HS-5 (cell line): Measurements from ENCODE around the gene KIAA2012.
"Not testable (repeated sequence)": the region's sequence is repeated elsewhere in the genome, so short reads cannot be mapped to it uniquely, and the experiment has no call there.

Experiments
- DNase-seq: peaks from one replicate; pipeline ENCODE4 v3.0.0-alpha.2; 2012; ENCODE audit warnings: low read depth

KIAA2012 gene

DNA sequence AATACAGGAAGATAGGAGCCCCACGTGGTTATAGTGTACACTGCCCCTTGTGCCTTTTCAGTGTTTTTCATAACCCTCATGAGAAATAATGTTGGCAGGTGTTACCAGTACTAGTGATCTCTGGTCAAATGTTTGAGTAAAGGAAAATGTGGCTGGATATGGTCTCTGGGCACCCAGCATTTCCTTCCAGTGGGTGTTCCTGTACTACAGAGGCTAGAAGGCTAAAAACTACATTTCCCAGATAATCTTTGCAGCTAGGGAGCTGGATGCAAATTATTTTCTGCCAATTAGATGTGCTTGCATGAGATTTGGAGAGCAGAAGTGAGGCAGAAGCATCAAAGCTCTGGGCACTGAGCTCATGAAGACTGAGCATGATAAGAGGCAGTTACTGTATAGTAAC, 45.1 kb downstream of the KIAA2012 start:
- no peak for DNase-seq

DNA sequence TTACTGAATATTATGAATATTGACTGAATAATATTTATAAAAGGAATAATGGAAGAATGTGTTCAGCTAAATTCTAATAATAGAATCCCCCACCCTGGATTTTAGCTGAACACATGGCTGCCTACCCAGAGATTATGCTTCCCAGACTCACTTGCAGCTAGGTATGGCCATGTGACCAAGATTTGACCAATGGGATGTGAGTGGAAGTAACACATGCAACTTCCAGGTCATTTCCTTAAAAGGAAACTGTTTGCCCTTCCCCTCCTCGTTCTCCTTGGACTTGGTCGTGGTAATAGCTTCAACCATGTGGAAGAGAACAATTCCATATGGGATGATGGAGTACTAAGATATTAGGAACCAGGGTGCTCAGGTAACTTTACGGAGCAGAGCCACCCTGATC, 47.8 kb downstream of the KIAA2012 start:
- DNase-seq = no peak

DNA sequence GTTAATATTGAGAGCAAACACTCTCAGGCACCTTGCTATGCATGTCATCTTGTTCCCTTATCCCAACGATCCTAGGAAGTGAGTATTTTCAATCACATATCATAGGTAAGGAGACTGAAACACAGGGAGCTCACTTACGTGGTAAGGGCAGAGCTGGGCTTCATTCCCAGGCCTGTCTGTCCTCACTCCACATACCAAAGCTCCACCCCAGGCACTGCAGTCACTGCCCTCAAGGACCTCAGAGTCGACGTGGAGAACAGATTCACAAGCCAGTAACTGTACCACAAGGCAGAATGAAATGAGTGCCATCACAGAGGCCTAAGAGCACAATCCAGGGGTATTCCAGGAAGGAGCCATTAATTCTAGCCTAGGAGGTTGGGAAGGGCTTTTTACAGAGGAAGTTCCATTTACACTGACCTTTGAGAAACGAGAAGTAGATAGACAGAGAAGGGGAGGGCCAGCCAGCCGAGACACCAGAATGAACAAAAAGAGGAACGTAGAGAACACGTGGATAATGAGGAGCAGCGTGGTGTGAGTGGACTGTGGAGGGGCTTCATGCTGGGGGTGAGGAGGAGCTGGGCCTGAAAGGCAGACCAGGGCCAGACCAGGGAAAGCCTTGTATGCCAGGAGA, 48.6 kb downstream of the KIAA2012 start:
- DNase-seq = no peak

DNA sequence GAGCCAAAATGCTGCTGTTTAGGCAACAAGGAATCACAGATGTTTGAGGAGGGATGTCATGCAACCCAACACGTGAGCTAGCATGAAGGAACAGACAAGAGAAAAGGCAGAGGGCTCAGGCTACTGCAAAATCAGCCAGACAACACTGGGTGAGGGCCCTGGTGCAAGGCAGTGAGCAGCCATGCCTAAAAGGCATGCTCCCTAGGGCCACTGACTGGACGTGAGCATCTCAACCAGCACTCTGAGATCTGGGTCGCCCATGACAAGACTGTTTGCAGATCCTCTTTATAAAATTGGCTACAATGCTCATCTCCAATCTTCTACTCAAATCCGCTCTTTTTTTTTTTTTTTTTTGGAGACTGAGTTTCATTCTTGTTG, 49.1 kb downstream of the KIAA2012 start:
- DNase-seq = no peak

DNA sequence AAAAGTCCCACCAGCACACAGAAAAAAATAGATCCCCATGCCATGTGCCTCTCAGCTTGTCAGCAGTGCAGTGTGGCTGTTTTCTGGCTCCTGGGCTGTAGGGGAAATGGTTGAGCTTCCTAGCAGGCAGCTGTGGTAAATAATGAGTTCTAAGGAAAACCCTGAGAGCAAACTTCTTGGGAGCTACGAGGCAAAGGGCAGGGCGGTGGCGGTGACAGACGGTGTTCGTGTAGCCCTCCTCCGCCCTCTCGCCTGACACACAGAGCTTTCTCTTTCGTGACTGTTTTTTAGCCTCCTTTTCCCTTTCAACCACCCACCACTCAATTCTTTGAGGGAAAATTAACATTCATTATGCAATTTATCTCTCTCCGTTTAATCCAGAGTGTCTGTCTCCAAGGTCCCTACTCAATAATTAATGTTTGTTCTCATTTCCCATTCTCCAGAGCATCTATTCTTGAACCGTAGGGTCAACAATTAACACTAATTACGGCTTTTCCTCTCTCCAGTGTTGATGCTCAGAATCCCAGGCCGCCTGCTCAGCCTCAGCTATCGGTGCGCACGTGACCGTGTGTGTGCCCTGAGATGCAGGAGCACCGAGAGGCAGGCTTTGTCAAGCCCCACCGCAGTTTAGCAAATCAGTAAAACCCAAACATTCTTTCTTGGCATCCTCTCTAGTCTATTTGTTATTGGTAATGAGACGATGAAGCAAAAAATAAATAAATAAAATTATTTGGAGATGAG, 50.1 kb downstream of the KIAA2012 start:
- DNase-seq = no peak

GRCh38 chr2:202124286-202124685, 51.2 kb downstream of the KIAA2012 start:
- no peak for DNase-seq

DNA sequence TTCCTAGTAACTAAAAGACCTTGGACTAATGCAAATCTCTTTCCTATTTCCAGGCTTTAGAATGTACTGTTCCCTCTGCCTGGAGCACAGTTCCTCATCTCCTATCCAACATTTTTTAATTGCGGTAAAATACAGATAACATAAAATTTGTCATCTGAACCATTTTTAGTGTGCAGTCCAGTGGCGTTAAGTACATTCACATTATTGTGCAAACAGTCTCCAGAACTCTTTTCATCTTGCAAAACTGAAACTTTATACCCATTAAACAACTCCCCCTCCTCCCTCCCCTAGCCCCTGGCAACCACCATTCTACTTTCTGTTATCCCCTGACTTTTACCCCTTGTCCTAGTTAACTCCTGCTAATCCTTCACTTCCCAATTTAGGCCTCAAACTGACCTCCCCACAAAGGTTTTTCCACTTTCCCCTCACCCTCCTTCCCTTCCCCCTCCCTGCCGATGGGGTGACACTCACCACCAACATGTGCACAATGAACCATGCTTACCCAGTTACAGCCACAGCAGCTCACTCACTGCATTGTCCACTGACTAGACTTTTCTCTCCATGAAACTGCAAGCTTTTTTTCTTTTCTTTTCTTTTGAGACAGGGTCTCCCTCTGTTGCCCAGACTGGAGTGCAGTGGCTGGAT, 54.8 kb downstream of the KIAA2012 start:
- no peak for DNase-seq

DNA sequence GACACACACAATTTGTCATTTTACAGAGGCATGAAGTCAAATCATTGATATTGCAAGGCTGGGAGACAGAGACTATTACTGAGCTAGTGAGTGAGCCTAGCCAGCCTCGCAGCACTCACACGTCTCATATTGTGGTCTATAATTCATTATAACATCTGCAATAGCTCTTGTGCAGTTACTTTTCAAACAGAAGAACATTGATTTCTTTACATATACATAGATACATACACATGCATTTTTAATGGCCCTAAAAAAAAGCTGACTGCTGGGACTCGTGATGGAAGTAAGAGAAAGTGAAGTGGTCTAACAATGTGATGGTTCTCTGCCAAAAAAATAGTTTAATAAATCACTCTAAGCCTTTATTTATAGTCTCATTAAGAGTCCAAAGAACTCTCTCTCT, 56.8 kb downstream of the KIAA2012 start:
- DNase-seq = no peak

GRCh38 chr2:202133200-202133908, 60.3 kb downstream of the KIAA2012 start:
- DNase-seq = no peak

GRCh38 chr2:202133909-202134265, 60.8 kb downstream of the KIAA2012 start:
- DNase-seq = no peak

DNA sequence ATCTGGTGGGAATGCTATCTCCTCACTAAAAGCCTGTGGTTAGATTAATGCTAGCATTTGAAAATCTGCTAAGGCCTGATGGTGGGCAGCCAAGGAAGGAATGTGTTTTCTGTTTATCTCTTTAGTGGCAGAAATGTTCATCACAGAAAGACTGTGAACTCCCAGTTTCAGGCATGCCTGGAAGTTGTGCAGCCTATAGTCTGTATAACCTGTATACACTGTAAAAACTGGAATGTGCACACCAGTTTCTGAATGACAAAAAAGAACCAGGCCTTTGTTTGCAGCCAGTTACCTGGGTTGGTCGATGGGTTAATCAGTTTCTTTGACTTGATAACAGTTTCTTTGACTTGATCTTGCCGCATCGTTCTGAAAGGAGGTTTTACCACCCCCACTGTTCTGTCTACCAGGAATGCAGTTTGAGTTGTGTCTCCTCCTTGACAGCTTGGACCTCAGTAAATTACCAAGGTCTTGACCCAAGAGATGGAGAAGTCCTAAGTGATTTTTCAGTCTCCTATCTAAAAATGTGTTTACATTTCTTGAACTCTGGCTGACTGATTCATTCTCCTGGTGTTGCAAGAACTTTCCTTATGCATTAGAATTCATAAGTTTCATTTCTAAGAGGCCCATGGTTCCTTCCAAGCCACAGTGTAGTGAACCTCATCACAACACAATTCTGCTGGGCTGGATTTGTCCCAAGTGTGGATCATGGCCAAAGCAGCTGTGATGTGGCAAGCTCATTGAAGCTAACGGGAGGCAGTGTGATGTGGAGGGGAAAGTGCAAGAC, 62.2 kb downstream of the KIAA2012 start:
- DNase-seq = peak; percentile 99

GRCh38 chr2:202136039-202136438, 63.0 kb downstream of the KIAA2012 start:
- DNase-seq = not testable (repeated sequence)

- no peak for DNase-seq
Observed at GRCh38 chr2:202136526-202136925, 63.5 kb downstream of the KIAA2012 start.

- DNase-seq = no peak
Observed at GRCh38 chr2:202140522-202141252, 67.6 kb downstream of the KIAA2012 start.

- no peak for DNase-seq
Observed at GRCh38 chr2:202141329-202141947, 68.4 kb downstream of the KIAA2012 start.

GRCh38 chr2:202142540-202142939, 69.5 kb downstream of the KIAA2012 start:
- DNase-seq = no peak

DNA sequence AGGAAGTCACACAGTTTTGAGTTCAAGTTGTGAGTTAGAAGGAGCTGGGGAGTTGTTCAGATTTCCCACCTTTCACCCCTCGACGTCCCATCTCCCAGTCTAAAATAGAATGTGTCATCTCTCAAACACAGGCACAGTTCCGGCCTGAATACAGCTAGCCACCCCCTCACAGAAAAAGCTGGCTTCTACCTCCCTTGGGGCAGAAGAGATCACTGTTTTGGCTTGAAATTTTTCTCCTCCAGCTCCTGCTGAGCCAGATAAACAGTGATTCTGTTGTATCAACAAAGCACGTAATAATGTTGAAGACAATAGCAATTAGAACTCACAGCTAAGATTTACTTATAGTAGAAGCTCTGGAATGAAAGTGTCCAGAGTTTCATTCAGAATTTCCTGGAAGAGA, 74.7 kb downstream of the KIAA2012 start:
- no peak for DNase-seq

GRCh38 chr2:202148515-202149154, 75.6 kb downstream of the KIAA2012 start:
- no peak for DNase-seq

GRCh38 chr2:202149155-202149762, 76.2 kb downstream of the KIAA2012 start:
- no peak for DNase-seq

- DNase-seq = no peak
Observed at GRCh38 chr2:202149936-202150335, 76.9 kb downstream of the KIAA2012 start.
